ENCODE data around the gene UNC93A. TPM values are rescaled to one million over a fixed set of nuclear protein-coding genes. Genes with fewer than 3 reads are reported as not detected.

Gene UNC93A
- total RNA-seq, 6 experiments from 2014 or later, result not detected

- Mint-ChIP-seq H3K27ac (no peak overlapping the region), H3K4me1 (ENCODE audit: low read depth) (no peaks in the 10 kb centered on the region), H3K36me3 (ENCODE audit: low read depth) (peaks cover 4% of the 10 kb centered on the region; the same call in 1 of the 2 replicates), H3K4me3 (no peak overlapping the region), H3K9me3 (peaks cover 55% of the 10 kb centered on the region), H3K27me3 (ENCODE audit: insufficient read depth) (no peaks in the 10 kb centered on the region; the same call in 1 of the 2 replicates)
- no peak for DNase-seq
- no peak for TF ChIP-seq CTCF (IDR thresholded peaks at IDR 0.05)
Observed at GRCh38 chr6:167347226-167347625, 56.1 kb downstream of the UNC93A start.

- no peak for TF ChIP-seq CTCF (IDR thresholded peaks at IDR 0.05)
- peaks cover 59% of the 10 kb centered on the region for H3K9me3 Mint-ChIP-seq
- peaks cover 8% of the 10 kb centered on the region for H3K36me3 Mint-ChIP-seq (ENCODE audit: low read depth)
- no peak for DNase-seq
- no peak overlapping the region for H3K27ac Mint-ChIP-seq
- H3K27me3 Mint-ChIP-seq (ENCODE audit: insufficient read depth), result no peaks in the 10 kb centered on the region
- no peak overlapping the region for H3K4me3 Mint-ChIP-seq
- no peaks in the 10 kb centered on the region for H3K4me1 Mint-ChIP-seq (ENCODE audit: low read depth)
Observed at GRCh38 chr6:167349631-167350274, 58.6 kb downstream of the UNC93A start.

GRCh38 chr6:167350275-167350696 is 59.2 kb downstream of the UNC93A start:
- Mint-ChIP-seq H3K27me3 (ENCODE audit: insufficient read depth) (no peaks in the 10 kb centered on the region), H3K27ac (no peak overlapping the region)

GRCh38 chr6:167350731-167351655 is 59.9 kb downstream of the UNC93A start:
- no peak for DNase-seq
- no peak for TF ChIP-seq CTCF (IDR thresholded peaks at IDR 0.05)
- Mint-ChIP-seq H3K4me3 (no peak overlapping the region), H3K27ac (no peak overlapping the region), H3K36me3 (ENCODE audit: low read depth) (peaks cover 8% of the 10 kb centered on the region), H3K27me3 (ENCODE audit: insufficient read depth) (no peaks in the 10 kb centered on the region), H3K9me3 (peaks cover 57% of the 10 kb centered on the region), H3K4me1 (ENCODE audit: low read depth) (no peaks in the 10 kb centered on the region)

More at GRCh38 chr6:167350275-167350696, 59.2 kb downstream of the UNC93A start:
- Mint-ChIP-seq H3K4me3 (no peak overlapping the region), H3K36me3 (ENCODE audit: low read depth) (peaks cover 8% of the 10 kb centered on the region), H3K4me1 (ENCODE audit: low read depth) (no peaks in the 10 kb centered on the region), H3K9me3 (peaks cover 59% of the 10 kb centered on the region)
- DNase-seq, result no peak
- TF ChIP-seq CTCF (IDR thresholded peaks at IDR 0.05), result no peak

- H3K27ac Mint-ChIP-seq, result no peak overlapping the region
Observed at GRCh38 chr6:167351656-167352345, 60.7 kb downstream of the UNC93A start.

More at GRCh38 chr6:167351656-167352345, 60.7 kb downstream of the UNC93A start:
- Mint-ChIP-seq H3K27me3 (ENCODE audit: insufficient read depth) (no peaks in the 10 kb centered on the region), H3K9me3 (peaks cover 49% of the 10 kb centered on the region), H3K36me3 (ENCODE audit: low read depth) (peaks cover 8% of the 10 kb centered on the region), H3K4me1 (ENCODE audit: low read depth) (no peaks in the 10 kb centered on the region), H3K4me3 (no peak overlapping the region)
- no peak for TF ChIP-seq CTCF (IDR thresholded peaks at IDR 0.05)
- no peak for DNase-seq
